Breast epithelium (tissue), 3 donors: ENCODE data around the gene HMX3.

Experiments used
- CTCF ChIP-seq, 3 donors: fragments of 450-650 bp; IDR thresholded peaks; one replicate each; pipeline ENCODE4 v1.5.1; 2016 to 2017; ENCODE audit warnings: antibody characterized with exemption in 3 of 3, mild to moderate bottlenecking in 3 of 3, moderate library complexity in 3 of 3
- POLR2AphosphoS5 ChIP-seq, 3 donors: sonication (generic); formaldehyde crosslinking; IDR thresholded peaks; one replicate each; pipeline ENCODE4 v1.6.1; 2017; ENCODE audit warnings: antibody characterized with exemption in 3 of 3

GRCh38 chr10:123132576-123133477, 2.9 kb upstream of the HMX3 start:
- TF ChIP-seq CTCF (IDR thresholded peaks at IDR 0.05) (peak; percentile 77 to 90 (median 78)), POLR2AphosphoS5 (IDR thresholded peaks at IDR 0.05) (no peak)
